ENCODE results near the gene CALHM6. TPM values are rescaled to one million over a fixed set of nuclear protein-coding genes. Genes with fewer than 3 reads are reported as not detected.

The CALHM6 gene
- total and polyA plus RNA-seq, 2 experiments from 2014 or later, result 1.2 to 1.6 TPM

DNA sequence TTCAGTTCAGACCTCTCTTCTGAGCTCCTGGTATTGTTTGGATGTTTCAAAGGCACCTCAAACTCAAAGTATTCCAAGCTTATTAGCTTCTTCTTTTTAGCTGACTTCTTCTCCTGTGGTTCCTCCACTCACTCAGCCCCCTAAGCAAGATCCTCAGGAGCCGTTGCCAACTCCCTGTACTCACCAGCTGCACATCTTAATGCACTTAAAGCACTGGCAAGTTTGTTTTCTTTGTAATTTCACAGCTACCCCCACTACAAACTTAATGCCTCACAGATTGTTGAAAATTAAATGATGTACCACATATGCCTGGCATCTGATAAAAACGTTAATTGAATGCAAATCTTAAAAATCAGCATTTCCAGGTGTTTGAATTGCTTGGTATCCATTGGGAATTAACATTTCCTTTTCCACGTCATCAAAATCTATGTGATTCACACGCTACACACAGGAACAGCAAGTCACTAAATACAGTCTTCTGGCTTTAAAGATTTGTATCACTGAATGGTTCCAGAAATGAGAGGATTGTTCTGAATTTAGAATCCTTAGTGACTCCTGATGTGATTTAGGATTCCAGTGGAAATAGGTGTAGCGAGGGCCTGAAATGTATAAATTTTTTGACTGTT, 24.5 kb downstream of the CALHM6 start:
- Histone ChIP-seq H3K27ac (ENCODE audit: low read depth) (no peak overlapping the region), H3K4me1 (ENCODE audit: insufficient read depth) (no peaks in the 10 kb centered on the region), H2AFZ (peak overlapping the region; percentile 53; the same call in 1 of the 2 replicates), H3K27me3 (ENCODE audit: insufficient read depth) (no peaks in the 10 kb centered on the region), H3K4me3 (no peak overlapping the region), H3F3A (replicated peaks; ENCODE audit: low read depth) (no peaks in the 10 kb centered on the region), H3K36me3 (ENCODE audit: insufficient read depth) (no peaks in the 10 kb centered on the region), H3K79me2 (replicated peaks; ENCODE audit: insufficient read depth) (no peaks in the 10 kb centered on the region), H4K20me1 (replicated peaks; ENCODE audit: insufficient read depth) (no peaks in the 10 kb centered on the region), H3K4me2 (no peak overlapping the region), H3K9me2 (ENCODE audit: insufficient read depth) (no peaks in the 10 kb centered on the region; the same call in 1 of the 2 replicates)
- Mint-ChIP-seq H3K36me3 (ENCODE audit: low read depth) (no peaks in the 10 kb centered on the region), H3K9me3 (peaks cover 4% of the 10 kb centered on the region; the same call in 2 of the 3 replicates), H3K4me3 (no peak overlapping the region), H3K27me3 (ENCODE audit: insufficient read depth, low read depth, poor library complexity) (peaks cover 4% of the 10 kb centered on the region), H3K4me1 (no peaks in the 10 kb centered on the region), H3K27ac (no peak overlapping the region)
- DNase-seq (ENCODE audit: low spot score) (no peak), ATAC-seq (no peak)
- TF ChIP-seq CREB1 (CRISPR knock-in tag; IDR thresholded peaks at IDR 0.05; ENCODE audit: low read depth) (no peak), JUNB (IDR thresholded peaks at IDR 0.05; ENCODE audit: unreplicated experiment) (no peak)

DNA sequence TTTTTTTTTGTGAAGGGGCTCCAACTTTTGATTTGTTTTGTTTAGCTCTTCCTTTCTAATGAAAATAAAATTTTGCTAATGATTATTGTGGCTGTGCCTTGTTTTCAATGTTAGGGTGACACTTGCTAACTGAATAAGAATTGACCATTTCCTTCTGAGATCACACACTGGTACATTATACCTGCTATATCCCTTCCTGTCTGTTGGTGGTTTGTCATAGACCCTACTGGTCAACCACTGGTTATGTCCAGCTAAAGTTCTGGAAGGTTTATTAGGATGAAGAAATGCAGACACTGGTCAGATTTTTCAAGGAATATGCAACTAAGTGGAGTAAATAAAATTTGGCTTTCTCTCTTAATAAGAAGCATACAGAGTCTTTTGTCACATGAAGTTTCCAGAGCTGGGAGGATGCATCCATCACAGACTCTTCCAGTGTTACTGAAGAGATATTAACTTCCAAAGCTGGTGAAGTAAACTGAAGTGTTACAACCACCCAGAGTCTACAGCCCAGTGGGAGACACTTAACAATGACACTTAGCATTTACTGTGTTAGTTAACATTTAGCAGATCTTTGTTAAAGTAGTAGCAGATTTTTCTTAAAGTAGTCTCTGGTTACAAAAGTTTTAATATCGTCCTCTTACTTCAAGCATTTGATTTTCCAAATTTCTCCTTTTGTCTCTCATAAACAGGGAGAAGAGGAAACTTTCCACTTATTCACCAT, 30.6 kb downstream of the CALHM6 start:
- Histone ChIP-seq H2AFZ (peak overlapping the region; percentile 78; the same call in 1 of the 2 replicates), H3K4me2 (no peak overlapping the region), H3K27ac (ENCODE audit: low read depth) (no peak overlapping the region; the same call in 1 of the 2 replicates), H3K79me2 (replicated peaks; ENCODE audit: insufficient read depth) (no peaks in the 10 kb centered on the region), H3K27me3 (ENCODE audit: insufficient read depth) (no peaks in the 10 kb centered on the region), H4K20me1 (replicated peaks; ENCODE audit: insufficient read depth) (no peaks in the 10 kb centered on the region), H3F3A (replicated peaks; ENCODE audit: low read depth) (no peaks in the 10 kb centered on the region), H3K9me2 (ENCODE audit: insufficient read depth) (0 out of 2 replicates have a peak, but pooled peaks cover 3% of the 10 kb centered on the region), H3K4me3 (no peak overlapping the region), H3K4me1 (ENCODE audit: insufficient read depth) (no peaks in the 10 kb centered on the region), H3K36me3 (ENCODE audit: insufficient read depth) (no peaks in the 10 kb centered on the region)
- Mint-ChIP-seq H3K9me3 (peaks cover 4% of the 10 kb centered on the region; the same call in 2 of the 3 replicates), H3K4me3 (no peak overlapping the region), H3K27me3 (ENCODE audit: insufficient read depth, low read depth, poor library complexity) (peaks cover 2% of the 10 kb centered on the region), H3K27ac (no peak overlapping the region), H3K4me1 (peaks cover 3% of the 10 kb centered on the region; the same call in 2 of the 3 replicates), H3K36me3 (ENCODE audit: low read depth) (no peaks in the 10 kb centered on the region)
- DNase-seq (ENCODE audit: low spot score) (no peak), ATAC-seq (no peak)
- TF ChIP-seq, protein P1, sequence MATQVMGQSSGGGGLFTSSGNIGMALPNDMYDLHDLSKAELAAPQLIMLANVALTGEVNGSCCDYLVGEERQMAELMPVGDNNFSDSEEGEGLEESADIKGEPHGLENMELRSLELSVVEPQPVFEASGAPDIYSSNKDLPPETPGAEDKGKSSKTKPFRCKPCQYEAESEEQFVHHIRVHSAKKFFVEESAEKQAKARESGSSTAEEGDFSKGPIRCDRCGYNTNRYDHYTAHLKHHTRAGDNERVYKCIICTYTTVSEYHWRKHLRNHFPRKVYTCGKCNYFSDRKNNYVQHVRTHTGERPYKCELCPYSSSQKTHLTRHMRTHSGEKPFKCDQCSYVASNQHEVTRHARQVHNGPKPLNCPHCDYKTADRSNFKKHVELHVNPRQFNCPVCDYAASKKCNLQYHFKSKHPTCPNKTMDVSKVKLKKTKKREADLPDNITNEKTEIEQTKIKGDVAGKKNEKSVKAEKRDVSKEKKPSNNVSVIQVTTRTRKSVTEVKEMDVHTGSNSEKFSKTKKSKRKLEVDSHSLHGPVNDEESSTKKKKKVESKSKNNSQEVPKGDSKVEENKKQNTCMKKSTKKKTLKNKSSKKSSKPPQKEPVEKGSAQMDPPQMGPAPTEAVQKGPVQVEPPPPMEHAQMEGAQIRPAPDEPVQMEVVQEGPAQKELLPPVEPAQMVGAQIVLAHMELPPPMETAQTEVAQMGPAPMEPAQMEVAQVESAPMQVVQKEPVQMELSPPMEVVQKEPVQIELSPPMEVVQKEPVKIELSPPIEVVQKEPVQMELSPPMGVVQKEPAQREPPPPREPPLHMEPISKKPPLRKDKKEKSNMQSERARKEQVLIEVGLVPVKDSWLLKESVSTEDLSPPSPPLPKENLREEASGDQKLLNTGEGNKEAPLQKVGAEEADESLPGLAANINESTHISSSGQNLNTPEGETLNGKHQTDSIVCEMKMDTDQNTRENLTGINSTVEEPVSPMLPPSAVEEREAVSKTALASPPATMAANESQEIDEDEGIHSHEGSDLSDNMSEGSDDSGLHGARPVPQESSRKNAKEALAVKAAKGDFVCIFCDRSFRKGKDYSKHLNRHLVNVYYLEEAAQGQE (IDR thresholded peaks at IDR 0.05; ENCODE audit: unreplicated experiment), result no peak
- TF ChIP-seq, protein P2, sequence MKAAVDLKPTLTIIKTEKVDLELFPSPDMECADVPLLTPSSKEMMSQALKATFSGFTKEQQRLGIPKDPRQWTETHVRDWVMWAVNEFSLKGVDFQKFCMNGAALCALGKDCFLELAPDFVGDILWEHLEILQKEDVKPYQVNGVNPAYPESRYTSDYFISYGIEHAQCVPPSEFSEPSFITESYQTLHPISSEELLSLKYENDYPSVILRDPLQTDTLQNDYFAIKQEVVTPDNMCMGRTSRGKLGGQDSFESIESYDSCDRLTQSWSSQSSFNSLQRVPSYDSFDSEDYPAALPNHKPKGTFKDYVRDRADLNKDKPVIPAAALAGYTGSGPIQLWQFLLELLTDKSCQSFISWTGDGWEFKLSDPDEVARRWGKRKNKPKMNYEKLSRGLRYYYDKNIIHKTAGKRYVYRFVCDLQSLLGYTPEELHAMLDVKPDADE (IDR thresholded peaks at IDR 0.05), result no peak
- TF ChIP-seq STAT1 (IDR thresholded peaks at IDR 0.05; ENCODE audit: unreplicated experiment), result no peak
- no peak for TF ChIP-seq POLR2AphosphoS5 (IDR thresholded peaks at IDR 0.05; ENCODE audit: low read depth)
- TF ChIP-seq ZNF114 (CRISPR knock-in tag; IDR thresholded peaks at IDR 0.05), result no peak
- TF ChIP-seq ZNF331 (CRISPR knock-in tag; IDR thresholded peaks at IDR 0.05; ENCODE audit: low read depth), result no peak
- TF ChIP-seq JUNB (IDR thresholded peaks at IDR 0.05; ENCODE audit: unreplicated experiment), result no peak
- no peak for TF ChIP-seq CREB1 (CRISPR knock-in tag; IDR thresholded peaks at IDR 0.05; ENCODE audit: low read depth)
- no peak for TF ChIP-seq NANOG (IDR thresholded peaks at IDR 0.05; ENCODE audit: borderline replicate concordance)
- TF ChIP-seq EZH2phosphoT487 (IDR thresholded peaks at IDR 0.05; ENCODE audit: unreplicated experiment), result no peak
